ENCODE results near the gene DNAJB2.

DNA sequence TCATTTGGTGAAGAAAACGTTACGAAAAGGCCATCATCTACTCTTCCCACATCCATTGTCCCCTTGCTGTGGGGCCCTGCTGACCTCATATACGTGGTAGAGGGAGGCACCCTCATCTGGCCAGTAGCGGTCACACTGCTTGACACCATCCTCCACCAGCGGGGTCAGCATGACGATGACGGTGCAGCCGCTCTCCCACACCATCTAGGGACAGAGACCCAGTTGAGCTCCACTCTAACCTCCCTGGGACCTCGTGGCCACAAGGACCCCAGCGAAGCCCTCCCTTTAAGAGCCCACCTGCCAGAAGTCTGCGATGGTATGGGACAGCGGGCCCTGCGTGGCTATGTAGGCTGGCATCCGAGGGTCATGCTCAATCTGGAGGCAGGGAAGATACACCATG, 17.0 kb downstream of the DNAJB2 start:
- TF ChIP-seq, protein P1, sequence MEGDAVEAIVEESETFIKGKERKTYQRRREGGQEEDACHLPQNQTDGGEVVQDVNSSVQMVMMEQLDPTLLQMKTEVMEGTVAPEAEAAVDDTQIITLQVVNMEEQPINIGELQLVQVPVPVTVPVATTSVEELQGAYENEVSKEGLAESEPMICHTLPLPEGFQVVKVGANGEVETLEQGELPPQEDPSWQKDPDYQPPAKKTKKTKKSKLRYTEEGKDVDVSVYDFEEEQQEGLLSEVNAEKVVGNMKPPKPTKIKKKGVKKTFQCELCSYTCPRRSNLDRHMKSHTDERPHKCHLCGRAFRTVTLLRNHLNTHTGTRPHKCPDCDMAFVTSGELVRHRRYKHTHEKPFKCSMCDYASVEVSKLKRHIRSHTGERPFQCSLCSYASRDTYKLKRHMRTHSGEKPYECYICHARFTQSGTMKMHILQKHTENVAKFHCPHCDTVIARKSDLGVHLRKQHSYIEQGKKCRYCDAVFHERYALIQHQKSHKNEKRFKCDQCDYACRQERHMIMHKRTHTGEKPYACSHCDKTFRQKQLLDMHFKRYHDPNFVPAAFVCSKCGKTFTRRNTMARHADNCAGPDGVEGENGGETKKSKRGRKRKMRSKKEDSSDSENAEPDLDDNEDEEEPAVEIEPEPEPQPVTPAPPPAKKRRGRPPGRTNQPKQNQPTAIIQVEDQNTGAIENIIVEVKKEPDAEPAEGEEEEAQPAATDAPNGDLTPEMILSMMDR (IDR thresholded peaks at IDR 0.05) = no peak
- no peak for TF ChIP-seq POLR2A (IDR thresholded peaks at IDR 0.05)
- TF ChIP-seq POLR2AphosphoS5 (IDR thresholded peaks at IDR 0.05; ENCODE audit: insufficient read depth in 1 of 2, low read depth in 1 of 2) = no peak

Data from vagina (tissue), 2 donors.